Measurements from ENCODE around the gene SBSN. TPM values are rescaled to one million over a fixed set of nuclear protein-coding genes. Genes with fewer than 3 reads are reported as not detected.

SBSN gene, protein sequence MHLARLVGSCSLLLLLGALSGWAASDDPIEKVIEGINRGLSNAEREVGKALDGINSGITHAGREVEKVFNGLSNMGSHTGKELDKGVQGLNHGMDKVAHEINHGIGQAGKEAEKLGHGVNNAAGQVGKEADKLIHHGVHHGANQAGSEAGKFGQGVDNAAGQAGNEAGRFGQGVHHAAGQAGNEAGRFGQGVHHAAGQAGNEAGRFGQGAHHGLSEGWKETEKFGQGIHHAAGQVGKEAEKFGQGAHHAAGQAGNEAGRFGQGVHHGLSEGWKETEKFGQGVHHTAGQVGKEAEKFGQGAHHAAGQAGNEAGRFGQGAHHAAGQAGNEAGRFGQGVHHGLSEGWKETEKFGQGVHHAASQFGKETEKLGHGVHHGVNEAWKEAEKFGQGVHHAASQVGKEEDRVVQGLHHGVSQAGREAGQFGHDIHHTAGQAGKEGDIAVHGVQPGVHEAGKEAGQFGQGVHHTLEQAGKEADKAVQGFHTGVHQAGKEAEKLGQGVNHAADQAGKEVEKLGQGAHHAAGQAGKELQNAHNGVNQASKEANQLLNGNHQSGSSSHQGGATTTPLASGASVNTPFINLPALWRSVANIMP
- total RNA-seq (1.5 TPM), polyA plus RNA-seq (56.1 TPM)
- long read RNA-seq, donor 1 = 0 reads
- long read RNA-seq, donor 2 = 0 reads
- long read RNA-seq, donor 3 = 0 reads
- long read RNA-seq, donor 4 = 0 reads
- long read RNA-seq, donor 5, partial matches to known transcripts = 0 of 4 reads
- long read RNA-seq, donor 5, other reads (novel, unspliced or antisense) = 0 of 4 reads
- long read RNA-seq, donor 6 = 0 reads
- long read RNA-seq, donor 7 = 0 reads
- long read RNA-seq, donor 8, partial matches to known transcripts = 0 of 1 reads
- long read RNA-seq, donor 8, other reads (novel, unspliced or antisense) = 0 of 1 reads
- long read RNA-seq, donor 9, partial matches to known transcripts = 0 of 1 reads
- long read RNA-seq, donor 9, other reads (novel, unspliced or antisense) = 0 of 1 reads
- long read RNA-seq, donor 10 = 0 reads

GRCh38 chr19:35528218-35529038, at the start of gene SBSN:
SBSN (minus strand) TSS chr19:35528311; CDS start chr19:35528281, 30 bp downstream.
- Histone ChIP-seq H3K36me3 (ENCODE audit: control insufficient read depth in 2 of 2, insufficient read depth in 2 of 2, low read length in 1 of 2) (no peaks in the 10 kb centered on the region), H3K27me3 (ENCODE audit: control insufficient read depth in 2 of 2, insufficient read depth in 1 of 2, low read length in 1 of 2) (peaks cover 0 to 55% of the 10 kb centered on the region in 2 donors), H3K9me3 (ENCODE audit: control insufficient read depth in 2 of 2, insufficient read depth in 1 of 2, low read length in 1 of 2) (no peaks in the 10 kb centered on the region), H3K27ac (ENCODE audit: low read depth in 1 of 2, low read length in 1 of 2) (no peak within 1 kb of the TSS), H3K4me1 (ENCODE audit: control insufficient read depth in 2 of 2, insufficient read depth in 2 of 2, low read length in 2 of 2) (peaks cover 0 to 1% of the 10 kb centered on the region in 2 donors), H3K4me3 (ENCODE audit: low read length in 2 of 2) (no peak within 1 kb of the TSS)
- WGBS = 92% methylated on average over 11 of the region's 11 CpGs
- no peak for DNase-seq (ENCODE audit: low read depth in 6 of 9, low spot score in 9 of 9)

GRCh38 chr19:35571406-35571965, 43.4 kb upstream of the SBSN start:
- Histone ChIP-seq H3K27ac (ENCODE audit: low read depth in 1 of 2, low read length in 1 of 2) (no peak overlapping the region), H3K4me3 (ENCODE audit: low read length in 2 of 2) (no peak overlapping the region), H3K36me3 (ENCODE audit: control insufficient read depth in 2 of 2, insufficient read depth in 2 of 2, low read length in 1 of 2) (no peaks in the 10 kb centered on the region), H3K9me3 (ENCODE audit: control insufficient read depth in 2 of 2, insufficient read depth in 1 of 2, low read length in 1 of 2) (peaks cover 5 to 8% of the 10 kb centered on the region in 2 donors), H3K4me1 (ENCODE audit: control insufficient read depth in 2 of 2, insufficient read depth in 2 of 2, low read length in 2 of 2) (no peaks in the 10 kb centered on the region), H3K27me3 (ENCODE audit: control insufficient read depth in 2 of 2, insufficient read depth in 1 of 2, low read length in 1 of 2) (no peaks in the 10 kb centered on the region)
- no peak for DNase-seq (ENCODE audit: low read depth in 6 of 9, low spot score in 9 of 9)
- WGBS = 95% methylated on average over 1 of the region's 1 CpG

- H3K4me3 ChIP-seq (ENCODE audit: low read length in 2 of 2) = no peak overlapping the region
- H3K27ac ChIP-seq (ENCODE audit: low read depth in 1 of 2, low read length in 1 of 2) = no peak overlapping the region
- DNase-seq (ENCODE audit: low read depth in 6 of 9, low spot score in 9 of 9) = no peak
- H3K9me3 ChIP-seq (ENCODE audit: control insufficient read depth in 2 of 2, insufficient read depth in 1 of 2, low read length in 1 of 2) = no peaks in the 10 kb centered on the region
- whole genome bisulfite sequencing = 77% methylated on average over 5 of the region's 5 CpGs
- no peaks in the 10 kb centered on the region for H3K36me3 ChIP-seq (ENCODE audit: control insufficient read depth in 2 of 2, insufficient read depth in 2 of 2, low read length in 1 of 2)
- H3K27me3 ChIP-seq (ENCODE audit: control insufficient read depth in 2 of 2, insufficient read depth in 1 of 2, low read length in 1 of 2) = peaks cover 0 to 3% of the 10 kb centered on the region in 2 donors
- no peaks in the 10 kb centered on the region for H3K4me1 ChIP-seq (ENCODE audit: control insufficient read depth in 2 of 2, insufficient read depth in 2 of 2, low read length in 2 of 2)
Observed at GRCh38 chr19:35569281-35569781, 41.2 kb upstream of the SBSN start.

DNA sequence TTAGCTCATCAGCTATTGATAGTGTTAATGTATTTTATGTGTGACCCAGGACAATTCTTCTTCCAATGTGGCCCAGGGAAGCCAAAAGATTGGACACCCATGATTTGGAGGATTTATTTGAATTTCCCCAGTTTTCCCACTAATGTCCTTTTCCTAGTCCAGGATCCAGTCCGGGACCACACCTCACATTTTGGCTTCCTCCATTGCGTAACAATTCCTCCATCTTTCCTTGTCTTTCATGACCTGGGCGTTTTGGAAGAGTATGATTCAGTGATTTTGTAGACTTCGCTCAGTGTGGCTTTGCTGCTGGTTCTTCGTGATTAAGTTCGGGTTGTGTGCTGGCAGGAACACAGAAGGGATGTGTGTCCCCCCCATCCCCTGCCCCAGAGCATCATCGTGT, 38.6 kb upstream of the SBSN start:
- WGBS = 86% methylated on average over 7 of the region's 7 CpGs
- peaks cover 0 to 5% of the 10 kb centered on the region in 2 donors for H3K27me3 ChIP-seq (ENCODE audit: control insufficient read depth in 2 of 2, insufficient read depth in 1 of 2, low read length in 1 of 2)
- H3K4me1 ChIP-seq (ENCODE audit: control insufficient read depth in 2 of 2, insufficient read depth in 2 of 2, low read length in 2 of 2) = no peaks in the 10 kb centered on the region
- H3K36me3 ChIP-seq (ENCODE audit: control insufficient read depth in 2 of 2, insufficient read depth in 2 of 2, low read length in 1 of 2) = no peaks in the 10 kb centered on the region
- no peaks in the 10 kb centered on the region for H3K9me3 ChIP-seq (ENCODE audit: control insufficient read depth in 2 of 2, insufficient read depth in 1 of 2, low read length in 1 of 2)
- H3K4me3 ChIP-seq (ENCODE audit: low read length in 2 of 2) = no peak overlapping the region
- no peak overlapping the region for H3K27ac ChIP-seq (ENCODE audit: low read depth in 1 of 2, low read length in 1 of 2)
- no peak for DNase-seq (ENCODE audit: low read depth in 6 of 9, low spot score in 9 of 9)

GRCh38 chr19:35565016-35565856, 37.1 kb upstream of the SBSN start:
- Histone ChIP-seq H3K36me3 (ENCODE audit: control insufficient read depth in 2 of 2, insufficient read depth in 2 of 2, low read length in 1 of 2) (no peaks in the 10 kb centered on the region), H3K9me3 (ENCODE audit: control insufficient read depth in 2 of 2, insufficient read depth in 1 of 2, low read length in 1 of 2) (no peaks in the 10 kb centered on the region), H3K4me1 (ENCODE audit: control insufficient read depth in 2 of 2, insufficient read depth in 2 of 2, low read length in 2 of 2) (no peaks in the 10 kb centered on the region), H3K27me3 (ENCODE audit: control insufficient read depth in 2 of 2, insufficient read depth in 1 of 2, low read length in 1 of 2) (peaks cover 0 to 13% of the 10 kb centered on the region in 2 donors), H3K4me3 (ENCODE audit: low read length in 2 of 2) (no peak overlapping the region), H3K27ac (ENCODE audit: low read depth in 1 of 2, low read length in 1 of 2) (no peak overlapping the region)
- no peak for DNase-seq (ENCODE audit: low read depth in 6 of 9, low spot score in 9 of 9)
- WGBS = 89% methylated on average over 12 of the region's 12 CpGs

DNA sequence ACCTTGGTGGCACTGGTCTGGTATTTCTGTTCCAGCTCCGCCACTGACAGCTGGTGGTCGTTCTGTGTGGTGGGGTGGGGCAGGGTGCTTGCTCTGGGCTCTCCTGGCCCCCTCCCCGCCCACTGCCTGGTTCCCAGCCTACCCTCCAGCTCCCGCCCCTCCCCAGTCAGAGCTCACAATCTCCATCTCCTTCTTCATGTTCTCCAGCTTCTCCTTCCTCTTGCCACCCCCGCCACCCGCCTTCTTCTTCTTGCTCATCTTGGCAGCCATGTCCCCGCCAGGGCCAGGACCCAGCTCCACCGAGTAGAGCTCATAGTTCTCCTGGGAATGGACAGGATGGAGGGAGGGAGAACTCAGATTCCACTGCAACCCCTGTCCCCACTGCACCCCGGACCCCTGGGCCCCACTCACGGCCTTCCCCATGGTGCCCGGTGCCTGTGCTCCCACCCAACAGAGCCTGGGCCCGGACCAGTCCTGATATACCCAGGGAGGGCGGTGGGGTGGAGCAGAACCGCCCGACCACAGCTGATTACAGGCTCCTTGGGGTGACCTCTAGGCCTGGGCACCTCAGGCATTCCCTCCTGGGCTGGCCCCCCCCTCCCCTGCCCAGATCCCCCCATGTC, 35.2 kb upstream of the SBSN start, which contains the start of gene ATP4A:
Gene ATP4A, minus strand, starts transcription at position 452 of the 623 bp plus-strand sequence. Its CDS starts 29 bp downstream, at position 423.
- 84% methylated on average over 15 of the region's 15 CpGs for WGBS
- Histone ChIP-seq H3K4me3 (ENCODE audit: low read length in 2 of 2) (no peak within 1 kb of the TSS), H3K36me3 (ENCODE audit: control insufficient read depth in 2 of 2, insufficient read depth in 2 of 2, low read length in 1 of 2) (no peaks in the 10 kb centered on the region), H3K4me1 (ENCODE audit: control insufficient read depth in 2 of 2, insufficient read depth in 2 of 2, low read length in 2 of 2) (peaks cover 0 to 4% of the 10 kb centered on the region in 2 donors), H3K27ac (ENCODE audit: low read depth in 1 of 2, low read length in 1 of 2) (no peak within 1 kb of the TSS), H3K9me3 (ENCODE audit: control insufficient read depth in 2 of 2, insufficient read depth in 1 of 2, low read length in 1 of 2) (peaks cover 0 to 3% of the 10 kb centered on the region in 2 donors), H3K27me3 (ENCODE audit: control insufficient read depth in 2 of 2, insufficient read depth in 1 of 2, low read length in 1 of 2) (peaks cover 5 to 32% of the 10 kb centered on the region in 2 donors)
- no peak for DNase-seq (ENCODE audit: low read depth in 6 of 9, low spot score in 9 of 9)

DNA sequence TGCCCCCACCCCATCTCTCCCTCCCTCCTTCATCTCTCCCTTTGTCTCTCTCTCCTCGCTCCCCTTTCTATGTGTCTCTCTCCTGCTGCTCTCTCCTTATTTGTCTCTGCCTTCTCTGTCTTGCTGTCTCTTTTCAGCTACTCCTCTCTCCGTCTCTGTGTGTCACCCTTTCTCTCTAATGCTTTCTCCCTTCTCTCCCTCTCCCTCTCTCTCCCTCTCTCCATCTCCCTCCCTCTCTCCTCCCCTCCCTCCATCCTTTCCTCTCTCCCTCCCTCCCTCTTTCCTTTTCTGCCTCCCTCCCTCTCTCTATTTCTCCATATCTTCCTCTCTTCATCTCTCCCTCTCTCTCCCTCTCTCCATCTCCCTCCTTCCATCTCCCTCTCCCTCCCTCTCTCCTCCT, 34.7 kb upstream of the SBSN start:
- Histone ChIP-seq H3K9me3 (ENCODE audit: control insufficient read depth in 2 of 2, insufficient read depth in 1 of 2, low read length in 1 of 2) (peaks cover 0 to 7% of the 10 kb centered on the region in 2 donors), H3K27ac (ENCODE audit: low read depth in 1 of 2, low read length in 1 of 2) (no peak overlapping the region), H3K4me1 (ENCODE audit: control insufficient read depth in 2 of 2, insufficient read depth in 2 of 2, low read length in 2 of 2) (peaks cover 2 to 7% of the 10 kb centered on the region in 2 donors), H3K4me3 (ENCODE audit: low read length in 2 of 2) (no peak overlapping the region), H3K27me3 (ENCODE audit: control insufficient read depth in 2 of 2, insufficient read depth in 1 of 2, low read length in 1 of 2) (peaks cover 10 to 38% of the 10 kb centered on the region in 2 donors), H3K36me3 (ENCODE audit: control insufficient read depth in 2 of 2, insufficient read depth in 2 of 2, low read length in 1 of 2) (no peaks in the 10 kb centered on the region)
- DNase-seq (ENCODE audit: low read depth in 6 of 9, low spot score in 9 of 9) = no peak
- WGBS = 74% methylated on average over 2 of the region's 2 CpGs

Data from thymus (tissue), 14 donors.